HEK293 (cell line): Measurements from ENCODE around the gene ARRDC2.

Experiments
- GLI2 ChIP-seq: fragments of 450-650 bp; formaldehyde crosslinking; IDR thresholded peaks from 2 replicates; pipeline ENCODE4; 2017; ENCODE audit warnings: missing biosample characterization, missing genetic modification characterization, low read depth, borderline replicate concordance
- HIC1 ChIP-seq: fragments of 450-650 bp; formaldehyde crosslinking; IDR thresholded peaks from 2 replicates; pipeline ENCODE4 v1.5.1; 2016; ENCODE audit warnings: missing biosample characterization, missing genetic modification characterization
- KLF10 ChIP-seq: fragments of 450-650 bp; IDR thresholded peaks from 2 replicates; pipeline ENCODE4 v1.5.1; 2018; ENCODE audit warnings: missing biosample characterization, mild to moderate bottlenecking, missing genetic modification characterization
- PRDM1 ChIP-seq: fragments of 450-650 bp; formaldehyde crosslinking; IDR thresholded peaks from 2 replicates; pipeline ENCODE4; 2016; ENCODE audit warnings: missing biosample characterization, missing genetic modification characterization
- ZBTB1 ChIP-seq: fragments of 450-650 bp; formaldehyde crosslinking; IDR thresholded peaks from 2 replicates; pipeline ENCODE4 v1.5.1; 2016; ENCODE audit warnings: missing biosample characterization, missing genetic modification characterization
- ZBTB17 ChIP-seq: fragments of 450-650 bp; formaldehyde crosslinking; IDR thresholded peaks from 2 replicates; pipeline ENCODE4 v1.5.1; 2016; ENCODE audit warnings: missing biosample characterization, missing genetic modification characterization
- ZNF138 ChIP-seq: fragments of 450-650 bp; formaldehyde crosslinking; IDR thresholded peaks from 2 replicates; pipeline ENCODE4 v1.5.1; 2016; ENCODE audit warnings: missing biosample characterization, missing genetic modification characterization, borderline replicate concordance
- ZNF23 ChIP-seq: fragments of 450-650 bp; formaldehyde crosslinking; IDR thresholded peaks from 2 replicates; pipeline ENCODE4 v1.5.1; 2016; ENCODE audit warnings: missing biosample characterization, missing genetic modification characterization, borderline replicate concordance
- ZNF24 ChIP-seq: fragments of 450-650 bp; formaldehyde crosslinking; IDR thresholded peaks from 2 replicates; pipeline ENCODE4 v1.5.1; 2016; ENCODE audit warnings: missing biosample characterization, missing genetic modification characterization
- ZNF248 ChIP-seq: fragments of 450-650 bp; formaldehyde crosslinking; IDR thresholded peaks from 2 replicates; pipeline ENCODE4 v1.5.1; 2017; ENCODE audit warnings: missing biosample characterization, missing genetic modification characterization
- ZNF280D ChIP-seq: fragments of 450-650 bp; formaldehyde crosslinking; IDR thresholded peaks from 2 replicates; pipeline ENCODE4 v1.5.1; 2016; ENCODE audit warnings: missing biosample characterization, missing genetic modification characterization
- ZNF292 ChIP-seq: fragments of 450-650 bp; formaldehyde crosslinking; IDR thresholded peaks from 2 replicates; pipeline ENCODE4 v1.5.1; 2016; ENCODE audit warnings: low read depth, missing biosample characterization, missing genetic modification characterization, borderline replicate concordance
- ZNF341 ChIP-seq: fragments of 450-650 bp; formaldehyde crosslinking; IDR thresholded peaks from 2 replicates; pipeline ENCODE4; 2016; ENCODE audit warnings: low read depth, missing biosample characterization, missing genetic modification characterization
- ZNF366 ChIP-seq: fragments of 450-650 bp; formaldehyde crosslinking; conservative IDR thresholded peaks from 2 replicates; pipeline ENCODE4 v1.5.1; 2016; ENCODE audit warnings: missing biosample characterization, missing genetic modification characterization
- ZNF391 ChIP-seq: fragments of 450-650 bp; formaldehyde crosslinking; IDR thresholded peaks from 2 replicates; pipeline ENCODE4 v1.5.1; 2016; ENCODE audit warnings: low read depth, missing biosample characterization, missing genetic modification characterization, borderline replicate concordance
- ZNF558 ChIP-seq: fragments of 450-650 bp; formaldehyde crosslinking; IDR thresholded peaks from 2 replicates; pipeline ENCODE4 v1.5.1; 2016; ENCODE audit warnings: missing biosample characterization, missing genetic modification characterization
- ZNF610 ChIP-seq: fragments of 450-650 bp; formaldehyde crosslinking; IDR thresholded peaks from 2 replicates; pipeline ENCODE4 v1.5.1; 2016; ENCODE audit warnings: missing biosample characterization, missing genetic modification characterization, borderline replicate concordance
- ZNF623 ChIP-seq: fragments of 450-650 bp; formaldehyde crosslinking; IDR thresholded peaks from 2 replicates; pipeline ENCODE4 v1.5.1; 2016; ENCODE audit warnings: missing biosample characterization, missing genetic modification characterization
- ZNF629 ChIP-seq: fragments of 450-650 bp; formaldehyde crosslinking; IDR thresholded peaks from 2 replicates; pipeline ENCODE4 v1.5.1; 2017; ENCODE audit warnings: missing biosample characterization, missing genetic modification characterization
- ZNF670 ChIP-seq: fragments of 450-650 bp; formaldehyde crosslinking; IDR thresholded peaks from 2 replicates; pipeline ENCODE4 v1.5.1; 2016; ENCODE audit warnings: missing biosample characterization, missing genetic modification characterization, low read depth
- ZNF707 ChIP-seq: fragments of 450-650 bp; formaldehyde crosslinking; IDR thresholded peaks from 2 replicates; pipeline ENCODE4 v1.5.1; 2016; ENCODE audit warnings: missing biosample characterization, missing genetic modification characterization
- TF ChIP-seq, protein P1 (sequence below): fragments of 450-650 bp; formaldehyde crosslinking; IDR thresholded peaks from 2 replicates; pipeline ENCODE4 v1.5.1; 2016; ENCODE audit warnings: missing biosample characterization, missing genetic modification characterization, borderline replicate concordance
- TF ChIP-seq, protein P2 (sequence below): fragments of 450-650 bp; formaldehyde crosslinking; IDR thresholded peaks from 2 replicates; pipeline ENCODE4 v1.5.1; 2016; ENCODE audit warnings: missing biosample characterization, missing genetic modification characterization
- TF ChIP-seq, protein P3 (sequence below): fragments of 450-650 bp; formaldehyde crosslinking; IDR thresholded peaks from 2 replicates; pipeline ENCODE4 v1.5.1; 2016; ENCODE audit warnings: missing biosample characterization, missing genetic modification characterization

Gene ARRDC2

GRCh38 chr19:18046059-18046718 is 38.2 kb downstream of the ARRDC2 start (continued):
- no peak for TF ChIP-seq GLI2 (tag by site-specific recombination)
- peak; percentile 73; the same call in 1 of the 2 replicates for TF ChIP-seq ZNF24 (tag by site-specific recombination)
- TF ChIP-seq ZNF707 (tag by site-specific recombination), result no peak
- 0 out of 2 replicates have a peak, but pooled peaks have one; percentile 32 for TF ChIP-seq ZNF558 (tag by site-specific recombination)
- TF ChIP-seq HIC1 (tag by site-specific recombination), result peak; percentile 54; the same call in 1 of the 2 replicates
- no peak for TF ChIP-seq ZBTB1 (tag by site-specific recombination)
- no peak for TF ChIP-seq ZNF341
- no peak for TF ChIP-seq ZNF292 (tag by site-specific recombination)
- peak; percentile 76 for TF ChIP-seq ZNF629
- TF ChIP-seq ZNF366 (tag by site-specific recombination), result no peak; the same call in 1 of the 2 replicates
- TF ChIP-seq ZBTB17 (tag by site-specific recombination), result peak; percentile 33; the same call in 1 of the 2 replicates
- TF ChIP-seq ZNF23 (tag by site-specific recombination), result no peak
- 0 out of 2 replicates have a peak, but pooled peaks have one; percentile 4 for TF ChIP-seq ZNF623
- TF ChIP-seq KLF10 (tag by site-specific recombination), result no peak
- TF ChIP-seq PRDM1 (tag by site-specific recombination), result no peak
- TF ChIP-seq ZNF391, result no peak; the same call in 1 of the 2 replicates
- TF ChIP-seq ZNF670 (tag by site-specific recombination), result no peak
- TF ChIP-seq, protein P1, sequence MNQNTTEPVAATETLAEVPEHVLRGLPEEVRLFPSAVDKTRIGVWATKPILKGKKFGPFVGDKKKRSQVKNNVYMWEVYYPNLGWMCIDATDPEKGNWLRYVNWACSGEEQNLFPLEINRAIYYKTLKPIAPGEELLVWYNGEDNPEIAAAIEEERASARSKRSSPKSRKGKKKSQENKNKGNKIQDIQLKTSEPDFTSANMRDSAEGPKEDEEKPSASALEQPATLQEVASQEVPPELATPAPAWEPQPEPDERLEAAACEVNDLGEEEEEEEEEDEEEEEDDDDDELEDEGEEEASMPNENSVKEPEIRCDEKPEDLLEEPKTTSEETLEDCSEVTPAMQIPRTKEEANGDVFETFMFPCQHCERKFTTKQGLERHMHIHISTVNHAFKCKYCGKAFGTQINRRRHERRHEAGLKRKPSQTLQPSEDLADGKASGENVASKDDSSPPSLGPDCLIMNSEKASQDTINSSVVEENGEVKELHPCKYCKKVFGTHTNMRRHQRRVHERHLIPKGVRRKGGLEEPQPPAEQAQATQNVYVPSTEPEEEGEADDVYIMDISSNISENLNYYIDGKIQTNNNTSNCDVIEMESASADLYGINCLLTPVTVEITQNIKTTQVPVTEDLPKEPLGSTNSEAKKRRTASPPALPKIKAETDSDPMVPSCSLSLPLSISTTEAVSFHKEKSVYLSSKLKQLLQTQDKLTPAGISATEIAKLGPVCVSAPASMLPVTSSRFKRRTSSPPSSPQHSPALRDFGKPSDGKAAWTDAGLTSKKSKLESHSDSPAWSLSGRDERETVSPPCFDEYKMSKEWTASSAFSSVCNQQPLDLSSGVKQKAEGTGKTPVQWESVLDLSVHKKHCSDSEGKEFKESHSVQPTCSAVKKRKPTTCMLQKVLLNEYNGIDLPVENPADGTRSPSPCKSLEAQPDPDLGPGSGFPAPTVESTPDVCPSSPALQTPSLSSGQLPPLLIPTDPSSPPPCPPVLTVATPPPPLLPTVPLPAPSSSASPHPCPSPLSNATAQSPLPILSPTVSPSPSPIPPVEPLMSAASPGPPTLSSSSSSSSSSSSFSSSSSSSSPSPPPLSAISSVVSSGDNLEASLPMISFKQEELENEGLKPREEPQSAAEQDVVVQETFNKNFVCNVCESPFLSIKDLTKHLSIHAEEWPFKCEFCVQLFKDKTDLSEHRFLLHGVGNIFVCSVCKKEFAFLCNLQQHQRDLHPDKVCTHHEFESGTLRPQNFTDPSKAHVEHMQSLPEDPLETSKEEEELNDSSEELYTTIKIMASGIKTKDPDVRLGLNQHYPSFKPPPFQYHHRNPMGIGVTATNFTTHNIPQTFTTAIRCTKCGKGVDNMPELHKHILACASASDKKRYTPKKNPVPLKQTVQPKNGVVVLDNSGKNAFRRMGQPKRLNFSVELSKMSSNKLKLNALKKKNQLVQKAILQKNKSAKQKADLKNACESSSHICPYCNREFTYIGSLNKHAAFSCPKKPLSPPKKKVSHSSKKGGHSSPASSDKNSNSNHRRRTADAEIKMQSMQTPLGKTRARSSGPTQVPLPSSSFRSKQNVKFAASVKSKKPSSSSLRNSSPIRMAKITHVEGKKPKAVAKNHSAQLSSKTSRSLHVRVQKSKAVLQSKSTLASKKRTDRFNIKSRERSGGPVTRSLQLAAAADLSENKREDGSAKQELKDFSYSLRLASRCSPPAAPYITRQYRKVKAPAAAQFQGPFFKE (tag by site-specific recombination), result no peak
- no peak for TF ChIP-seq ZNF280D (tag by site-specific recombination)
- TF ChIP-seq, protein P2, sequence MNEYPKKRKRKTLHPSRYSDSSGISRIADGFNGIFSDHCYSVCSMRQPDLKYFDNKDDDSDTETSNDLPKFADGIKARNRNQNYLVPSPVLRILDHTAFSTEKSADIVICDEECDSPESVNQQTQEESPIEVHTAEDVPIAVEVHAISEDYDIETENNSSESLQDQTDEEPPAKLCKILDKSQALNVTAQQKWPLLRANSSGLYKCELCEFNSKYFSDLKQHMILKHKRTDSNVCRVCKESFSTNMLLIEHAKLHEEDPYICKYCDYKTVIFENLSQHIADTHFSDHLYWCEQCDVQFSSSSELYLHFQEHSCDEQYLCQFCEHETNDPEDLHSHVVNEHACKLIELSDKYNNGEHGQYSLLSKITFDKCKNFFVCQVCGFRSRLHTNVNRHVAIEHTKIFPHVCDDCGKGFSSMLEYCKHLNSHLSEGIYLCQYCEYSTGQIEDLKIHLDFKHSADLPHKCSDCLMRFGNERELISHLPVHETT (tag by site-specific recombination), result 0 out of 2 replicates have a peak, but pooled peaks have one; percentile 37
- TF ChIP-seq ZNF610 (tag by site-specific recombination), result no peak
- TF ChIP-seq ZNF138 (tag by site-specific recombination), result no peak
- no peak for TF ChIP-seq ZNF248 (tag by site-specific recombination)
- TF ChIP-seq, protein P3, sequence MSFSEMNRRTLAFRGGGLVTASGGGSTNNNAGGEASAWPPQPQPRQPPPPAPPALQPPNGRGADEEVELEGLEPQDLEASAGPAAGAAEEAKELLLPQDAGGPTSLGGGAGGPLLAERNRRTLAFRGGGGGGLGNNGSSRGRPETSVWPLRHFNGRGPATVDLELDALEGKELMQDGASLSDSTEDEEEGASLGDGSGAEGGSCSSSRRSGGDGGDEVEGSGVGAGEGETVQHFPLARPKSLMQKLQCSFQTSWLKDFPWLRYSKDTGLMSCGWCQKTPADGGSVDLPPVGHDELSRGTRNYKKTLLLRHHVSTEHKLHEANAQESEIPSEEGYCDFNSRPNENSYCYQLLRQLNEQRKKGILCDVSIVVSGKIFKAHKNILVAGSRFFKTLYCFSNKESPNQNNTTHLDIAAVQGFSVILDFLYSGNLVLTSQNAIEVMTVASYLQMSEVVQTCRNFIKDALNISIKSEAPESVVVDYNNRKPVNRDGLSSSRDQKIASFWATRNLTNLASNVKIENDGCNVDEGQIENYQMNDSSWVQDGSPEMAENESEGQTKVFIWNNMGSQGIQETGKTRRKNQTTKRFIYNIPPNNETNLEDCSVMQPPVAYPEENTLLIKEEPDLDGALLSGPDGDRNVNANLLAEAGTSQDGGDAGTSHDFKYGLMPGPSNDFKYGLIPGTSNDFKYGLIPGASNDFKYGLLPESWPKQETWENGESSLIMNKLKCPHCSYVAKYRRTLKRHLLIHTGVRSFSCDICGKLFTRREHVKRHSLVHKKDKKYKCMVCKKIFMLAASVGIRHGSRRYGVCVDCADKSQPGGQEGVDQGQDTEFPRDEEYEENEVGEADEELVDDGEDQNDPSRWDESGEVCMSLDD (tag by site-specific recombination), result peak; percentile 39; the same call in 1 of the 2 replicates
